ENCODE measurements around the gene SNX24.

GRCh38 chr5:122858451-122858850, 13.0 kb downstream of the SNX24 start:
- no peak for TF ChIP-seq POLR2A (IDR thresholded peaks at IDR 0.05; ENCODE audit: low read depth)
- no peak for TF ChIP-seq CTCF (IDR thresholded peaks at IDR 0.05)
- no peak for TF ChIP-seq POLR2AphosphoS5 (IDR thresholded peaks at IDR 0.05)
- TF ChIP-seq EP300 (IDR thresholded peaks at IDR 0.05) = no peak

All from esophagus muscularis mucosa (tissue), 4 donors.